CD14-positive monocyte (primary cell): ENCODE measurements around the gene AKAP6. TPM values are rescaled to one million over a fixed set of nuclear protein-coding genes. Genes with fewer than 3 reads are reported as not detected.

Source experiments
- DNase-seq, 3 donors: peaks; one replicate each; pipeline ENCODE4 v3.0.0-alpha.2; 2011 to 2022
- H2AFZ ChIP-seq: 2 replicates; pipeline ENCODE4 v1.6.0; 2012; ENCODE audit warnings: mild to moderate bottlenecking, low read depth, low read length, inconsistent platforms; ENCODE audit not compliant: insufficient read depth, poor library complexity, severe bottlenecking
- H3K27ac ChIP-seq, 2 donors: 1 replicate in 1 of 2; 2 replicates in 1 of 2; pipeline ENCODE4 v1.5.1; 2012 to 2013; ENCODE audit warnings: low read length in 2 of 2, control low read depth in 1 of 2, inconsistent platforms in 1 of 2, low read depth in 1 of 2, mild to moderate bottlenecking in 1 of 2
- H3K27me3 ChIP-seq, 2 donors: one replicate each; pipeline versions ENCODE4 v1.6.0 to v1.6.1; 2011 to 2013; ENCODE audit warnings: low read length in 2 of 2; ENCODE audit not compliant: control insufficient read depth in 2 of 2, insufficient read depth in 2 of 2
- H3K36me3 ChIP-seq, 2 donors: replicated peaks in 1 of 2; 1 replicate in 1 of 2; 2 replicates in 1 of 2; pipeline versions ENCODE4 v1.5.1 to v1.6.1; 2012 to 2013; ENCODE audit warnings: low read length in 2 of 2, control low read depth in 1 of 2, inconsistent platforms in 1 of 2, mild to moderate bottlenecking in 1 of 2; ENCODE audit not compliant: insufficient read depth in 2 of 2, control insufficient read depth in 1 of 2
- H3K4me1 ChIP-seq, 2 donors: 1 replicate in 1 of 2; 2 replicates in 1 of 2; pipeline versions ENCODE4 v1.5.1 to v1.6.1; 2012 to 2013; ENCODE audit warnings: low read length in 2 of 2, control low read depth in 1 of 2, inconsistent platforms in 1 of 2, mild to moderate bottlenecking in 1 of 2, moderate library complexity in 1 of 2; ENCODE audit not compliant: insufficient read depth in 2 of 2, control insufficient read depth in 1 of 2
- H3K4me2 ChIP-seq: replicated peaks from 2 replicates; pipeline ENCODE3; 2012; ENCODE audit warnings: low read length, moderate library complexity, mild to moderate bottlenecking; ENCODE audit not compliant: poor library complexity, severe bottlenecking; ENCODE audit errors: extremely low read depth
- H3K4me3 ChIP-seq, 3 experiments: fragments of 200-600 bp in 1 of 3; sonication (generic) in 1 of 3; replicated peaks in 1 of 3; 1 replicate in 2 of 3; 2 replicates in 1 of 3; pipeline ENCODE4 v1.5.1; 2011 to 2013; ENCODE audit warnings: low read length in 3 of 3, mild to moderate bottlenecking in 3 of 3, control low read depth in 2 of 3, low read depth in 2 of 3, inconsistent platforms in 1 of 3, moderate library complexity in 1 of 3
- H3K79me2 ChIP-seq: 2 replicates; pipeline ENCODE4 v1.6.0; 2012; ENCODE audit warnings: mild to moderate bottlenecking, control low read depth, inconsistent platforms, low read length, moderate library complexity; ENCODE audit not compliant: insufficient read depth
- H3K9ac ChIP-seq: 2 replicates; pipeline ENCODE4 v1.6.0; 2017; ENCODE audit warnings: low read length, mild to moderate bottlenecking; ENCODE audit not compliant: insufficient read depth, poor library complexity, severe bottlenecking
- H3K9me3 ChIP-seq, 2 donors: replicated peaks in 1 of 2; 1 replicate in 1 of 2; 2 replicates in 1 of 2; pipeline versions ENCODE4 v1.5.1 to v1.6.1; 2012 to 2013; ENCODE audit warnings: low read length in 2 of 2, control low read depth in 1 of 2; ENCODE audit not compliant: control insufficient read depth in 1 of 2, insufficient read depth in 1 of 2
- H4K20me1 ChIP-seq: 2 replicates; pipeline ENCODE4 v1.6.0; 2012; ENCODE audit warnings: mild to moderate bottlenecking, low read length, control low read depth, moderate library complexity; ENCODE audit not compliant: insufficient read depth
- H3K27ac Mint-ChIP-seq, 7 donors: one replicate each; pipeline ENCODE4 v1.8.0; 2020; ENCODE audit warnings: mild to moderate bottlenecking in 7 of 7, mixed read lengths in 7 of 7, moderate library complexity in 6 of 7, inconsistent platforms in 2 of 7
- H3K27me3 Mint-ChIP-seq, 3 donors: one replicate each; pipeline ENCODE4 v1.8.0; 2021 to 2022; ENCODE audit warnings: low read depth in 3 of 3, mild to moderate bottlenecking in 3 of 3, mixed read lengths in 3 of 3, moderate library complexity in 3 of 3, inconsistent platforms in 1 of 3
- H3K36me3 Mint-ChIP-seq, 2 donors: one replicate each; pipeline ENCODE4 v1.8.0; 2020; ENCODE audit warnings: mixed read lengths in 2 of 2, inconsistent platforms in 1 of 2, mild to moderate bottlenecking in 1 of 2
- H3K4me1 Mint-ChIP-seq: one replicate; pipeline ENCODE4 v1.8.0; 2020; ENCODE audit warnings: mild to moderate bottlenecking, mixed read lengths
- H3K4me3 Mint-ChIP-seq, 2 donors: one replicate each; pipeline ENCODE4 v1.8.0; 2020; ENCODE audit warnings: mild to moderate bottlenecking in 2 of 2, mixed read lengths in 2 of 2, moderate library complexity in 1 of 2
- H3K9me3 Mint-ChIP-seq, 7 donors: one replicate each; pipeline ENCODE4 v1.8.0; 2020 to 2022; ENCODE audit warnings: mixed read lengths in 7 of 7, mild to moderate bottlenecking in 6 of 7, moderate library complexity in 6 of 7, inconsistent platforms in 2 of 7
- CTCF ChIP-seq: fragments of 200-600 bp; IDR thresholded peaks from one replicate; pipeline ENCODE4 v1.8.0; 2022; ENCODE audit warnings: antibody characterized with exemption, mild to moderate bottlenecking
- WGBS: methylation state at CpG from one replicate; pipeline ENCODE4 v1.1.5; 2013; ENCODE audit warnings: missing lambda C conversion rate; ENCODE audit not compliant: insufficient coverage; 5-methylcytosine and 5-hydroxymethylcytosine counted together
- intact Hi-C, 2 donors: fragments of 100-400 bp; cut with micrococcal nuclease; formaldehyde crosslinking; loops; one replicate each; pipeline versions ENCODE4 v1.15.0 to v1.15.1; 2023
- polyA plus RNA-seq, 3 donors: library from polyadenylated mRNA; depleted of rRNA in 1 of 3; unstranded in 2 of 3; stranded (reverse) in 1 of 3; fragments of 300-500 nt in 2 of 3; fragments of >200 nt in 1 of 3; fragmentation: Illumina TruSeq in 2 of 3; gene quantifications; 1 replicate in 2 of 3; 2 replicates in 1 of 3; pipeline ENCODE4 v1.2.3, GENCODE V29; 2012 to 2021

Gene AKAP6
- polyA plus RNA-seq, 3 donors: not detected

GRCh38 chr14:32358781-32359180 lies 29.7 kb downstream of the AKAP6 start:
- Histone ChIP-seq H3K4me1 (no peaks in the 10 kb centered on the region), H3K27me3 (no peaks in the 10 kb centered on the region), H3K79me2 (no peaks in the 10 kb centered on the region), H3K27ac (no peak overlapping the region), H3K4me3 (no peak overlapping the region), H2AFZ (no peak overlapping the region), H3K9ac (no peak overlapping the region), H4K20me1 (no peaks in the 10 kb centered on the region), H3K4me2 (no peak overlapping the region), H3K9me3 (no peaks in the 10 kb centered on the region), H3K36me3 (no peaks in the 10 kb centered on the region)
- H3K4me1 Mint-ChIP-seq: peaks cover 5% of the 10 kb centered on the region
- H3K36me3 Mint-ChIP-seq: no peaks in the 10 kb centered on the region
- no peak for DNase-seq
- H3K27me3 Mint-ChIP-seq: peaks cover 0 to 2% (median 0%) of the 10 kb centered on the region in 3 donors
- 71% methylated on average over 1 of the region's 3 CpGs for WGBS
- intact Hi-C loops: no loop called here
- H3K9me3 Mint-ChIP-seq: peaks cover 0 to 6% (median under 1%) of the 10 kb centered on the region in 7 donors
- TF ChIP-seq CTCF: no peak
- no peak overlapping the region for H3K4me3 Mint-ChIP-seq
- no peak overlapping the region for H3K27ac Mint-ChIP-seq

- Histone ChIP-seq H3K9ac (no peak overlapping the region), H4K20me1 (no peaks in the 10 kb centered on the region), H3K4me2 (no peak overlapping the region), H3K27me3 (no peaks in the 10 kb centered on the region), H3K4me3 (no peak overlapping the region), H3K27ac (no peak overlapping the region), H3K9me3 (no peaks in the 10 kb centered on the region), H3K79me2 (no peaks in the 10 kb centered on the region), H2AFZ (no peak overlapping the region), H3K36me3 (no peaks in the 10 kb centered on the region), H3K4me1 (no peaks in the 10 kb centered on the region)
- DNase-seq: no peak
- intact Hi-C loops: no loop called here
- WGBS: no CpG with 5 or more reads among the region's 2 CpGs
- no peak for TF ChIP-seq CTCF
- H3K27me3 Mint-ChIP-seq: peaks cover 0 to 2% (median 0%) of the 10 kb centered on the region in 3 donors
- no peak overlapping the region for H3K4me3 Mint-ChIP-seq
- peaks cover 0 to 4% (median 0%) of the 10 kb centered on the region in 7 donors for H3K9me3 Mint-ChIP-seq
- no peaks in the 10 kb centered on the region for H3K36me3 Mint-ChIP-seq
- H3K27ac Mint-ChIP-seq: no peak overlapping the region
- peaks cover 5% of the 10 kb centered on the region for H3K4me1 Mint-ChIP-seq
Observed at GRCh38 chr14:32361674-32362073, 32.6 kb downstream of the AKAP6 start.
